GM12878 (cell line): ENCODE results near the gene KRT4. TPM values are rescaled to one million over a fixed set of nuclear protein-coding genes. Genes with fewer than 3 reads are reported as not detected.

Experiments used
- ATAC-seq: fragments of 200-7000 bp; cut with Tn5 transposase; 3 replicates; pipeline ENCODE4 v1.9.1; 2020; ENCODE audit warnings: mild to moderate bottlenecking, moderate library complexity
- BruUV-seq: library from RNA; stranded (reverse); fragments of 400-500 nt; replicated peaks from 2 replicates; lab custom pipeline; 2021; lab: Mats Ljungman, UMichigan
- CTCF ChIA-PET: fragments of 300-600 bp; sonication (Branson Sonifier 250); formaldehyde crosslinking; extraction: SDS; loops from one replicate; lab custom pipeline; 2021; ENCODE audit warnings: inconsistent platforms; lab: Yijun Ruan, JAX
- POLR2A ChIA-PET: fragments of 350-600 bp; formaldehyde crosslinking; extraction: SDS; loops from one replicate; lab custom pipeline; 2021; ENCODE audit warnings: inconsistent platforms; lab: Charles Lee
- RAD21 ChIA-PET: fragments of 300-600 bp; sonication (Branson Sonifier 250); formaldehyde crosslinking; loops from one replicate; lab custom pipeline; 2023; ENCODE audit warnings: antibody characterized with exemption; ENCODE audit not compliant: unreplicated experiment; lab: Charles Lee
- SMC1A ChIA-PET: fragments of 300-600 bp; sonication (Branson Sonifier 250); formaldehyde crosslinking; loops from one replicate; lab custom pipeline; 2023; ENCODE audit not compliant: unreplicated experiment, uncharacterized antibody; lab: Charles Lee
- DNase-seq: peaks from one replicate; pipeline ENCODE4 v3.0.0-alpha.2; 2011; ENCODE audit warnings: low read depth, low spot score
- FAIRE-seq: peaks from 3 replicates; lab custom pipeline; 2011; peaks lifted over from hg19 to GRCh38; lab: Jason Lieb, UNC
- H2AFZ ChIP-seq: 2 replicates; pipeline ENCODE4 v1.6.0; 2011; ENCODE audit warnings: low read depth, low read length, control low read depth; ENCODE audit not compliant: control insufficient read depth
- H3K27ac ChIP-seq: 2 replicates; pipeline ENCODE4 v1.5.1; 2011; ENCODE audit warnings: control low read depth; ENCODE audit not compliant: control insufficient read depth, insufficient read depth
- H3K27me3 ChIP-seq, 2 experiments: replicated peaks in 1 of 2; 2 replicates each; pipeline versions ENCODE4 v1.6.0 to v1.6.1; 2011; ENCODE audit warnings: low read length in 1 of 2; ENCODE audit not compliant: control insufficient read depth in 2 of 2, insufficient read depth in 2 of 2
- H3K36me3 ChIP-seq, 2 experiments: 2 replicates each; pipeline ENCODE4 v1.5.1; 2011; ENCODE audit warnings: low read length in 1 of 2; ENCODE audit not compliant: control insufficient read depth in 2 of 2, insufficient read depth in 2 of 2
- H3K4me1 ChIP-seq: 2 replicates; pipeline ENCODE4 v1.6.1; 2011; ENCODE audit warnings: mild to moderate bottlenecking, low read length, moderate library complexity, mixed read lengths; ENCODE audit not compliant: control insufficient read depth, insufficient read depth
- H3K4me2 ChIP-seq: 2 replicates; pipeline ENCODE4 v1.6.0; 2011; ENCODE audit warnings: control low read depth; ENCODE audit not compliant: control insufficient read depth, insufficient read depth
- H3K4me3 ChIP-seq: fragments of 200-600 bp; sonication (generic); 2 replicates; pipeline ENCODE4 v1.5.1; 2016
- H3K79me2 ChIP-seq: 2 replicates; pipeline ENCODE4 v1.6.0; 2011; ENCODE audit warnings: low read length; ENCODE audit not compliant: control insufficient read depth, insufficient read depth
- H3K9ac ChIP-seq: 2 replicates; pipeline ENCODE4 v1.8.0; 2011; ENCODE audit warnings: low read length, control low read depth, mixed read lengths; ENCODE audit not compliant: control insufficient read depth, insufficient read depth
- H3K9me3 ChIP-seq: replicated peaks from 3 replicates; pipeline ENCODE4 v1.5.1; 2011; ENCODE audit warnings: mild to moderate bottlenecking, low read length; ENCODE audit not compliant: control insufficient read depth, insufficient read depth
- H4K20me1 ChIP-seq: 2 replicates; pipeline ENCODE4 v1.6.0; 2011; ENCODE audit not compliant: control insufficient read depth, insufficient read depth
- ATF7 ChIP-seq: fragments of 450-650 bp; IDR thresholded peaks from 2 replicates; pipeline ENCODE4 v1.6.1; 2016; ENCODE audit warnings: low read depth, mild to moderate bottlenecking
- BHLHE40 ChIP-seq, 2 experiments: fragments of 450-650 bp in 1 of 2; IDR thresholded peaks; 2 replicates each; pipeline ENCODE4 v1.6.1; 2011 to 2017; ENCODE audit warnings: low read depth in 2 of 2, borderline replicate concordance in 1 of 2, improper control_type of control experiment in 1 of 2, low read length in 1 of 2, mild to moderate bottlenecking in 1 of 2
- FOXM1 ChIP-seq: IDR thresholded peaks from 2 replicates; pipeline ENCODE4 v1.6.1; 2012; ENCODE audit warnings: low read depth, mild to moderate bottlenecking, inconsistent platforms, low read length, moderate library complexity
- HDAC6 ChIP-seq: fragments of 200-600 bp; sonication (generic); IDR thresholded peaks from one replicate; pipeline ENCODE4 v1.8.0; 2017; ENCODE audit warnings: antibody characterized with exemption; ENCODE audit not compliant: unreplicated experiment
- JUNB ChIP-seq: IDR thresholded peaks from 2 replicates; pipeline ENCODE4 v1.6.1; 2016; ENCODE audit warnings: antibody characterized with exemption, mild to moderate bottlenecking
- LARP7 ChIP-seq: fragments of 450-650 bp; IDR thresholded peaks from 2 replicates; pipeline ENCODE4 v1.6.1; 2017; ENCODE audit warnings: mild to moderate bottlenecking
- MYC ChIP-seq: IDR thresholded peaks from 2 replicates; pipeline ENCODE4 v1.6.1; 2011; ENCODE audit warnings: mild to moderate bottlenecking, low read length, moderate library complexity, inconsistent platforms; ENCODE audit not compliant: insufficient read depth, insufficient replicate concordance, insufficient read length, severe bottlenecking
- PAX5 ChIP-seq: IDR thresholded peaks from 2 replicates; pipeline ENCODE4 v1.6.1; 2011; ENCODE audit warnings: low read depth, low read length, borderline replicate concordance
- POU2F2 ChIP-seq: IDR thresholded peaks from 3 replicates; pipeline ENCODE4 v1.6.1; 2011; ENCODE audit warnings: low read depth, mild to moderate bottlenecking, low read length, borderline replicate concordance
- RAD21 ChIP-seq: IDR thresholded peaks from 2 replicates; pipeline ENCODE4 v1.6.1; 2011; ENCODE audit warnings: mild to moderate bottlenecking, low read depth, low read length, moderate library complexity; ENCODE audit not compliant: insufficient read depth
- SMARCA5 ChIP-seq: fragments of 450-650 bp; IDR thresholded peaks from 2 replicates; pipeline ENCODE4 v1.6.1; 2017; ENCODE audit warnings: mild to moderate bottlenecking
- SUPT20H ChIP-seq: IDR thresholded peaks from 2 replicates; pipeline ENCODE4 v1.6.1; 2011; ENCODE audit warnings: low read depth, mild to moderate bottlenecking, low read length, moderate library complexity, borderline replicate concordance; ENCODE audit not compliant: control insufficient read depth
- TCF12 ChIP-seq: IDR thresholded peaks from 2 replicates; pipeline ENCODE4 v1.6.1; 2011; ENCODE audit warnings: low read depth, mild to moderate bottlenecking, low read length
- TCF3 ChIP-seq: IDR thresholded peaks from 2 replicates; pipeline ENCODE4 v1.6.1; 2012; ENCODE audit warnings: low read depth, mild to moderate bottlenecking, low read length, borderline replicate concordance; ENCODE audit not compliant: insufficient read depth
- TCF7 ChIP-seq: IDR thresholded peaks from 2 replicates; pipeline ENCODE4 v1.6.1; 2014; ENCODE audit warnings: antibody characterized with exemption, borderline replicate concordance
- YBX1 ChIP-seq: fragments of 450-650 bp; IDR thresholded peaks from 2 replicates; pipeline ENCODE4 v1.6.1; 2016; ENCODE audit warnings: antibody characterized with exemption
- ZSCAN29 ChIP-seq: fragments of 450-650 bp; IDR thresholded peaks from 2 replicates; pipeline ENCODE4 v1.6.1; 2017; ENCODE audit warnings: mild to moderate bottlenecking, moderate library complexity
- WGBS: methylation state at CpG from one replicate; pipeline ENCODE4 v1.1.6; 2016; ENCODE audit warnings: low lambda C conversion rate; ENCODE audit not compliant: insufficient replicate concordance, insufficient coverage; ENCODE audit errors: missing lambda C conversion rate; 5-methylcytosine and 5-hydroxymethylcytosine counted together
- in situ Hi-C: fragments of 300-500 bp; cut with MboI; formaldehyde crosslinking; loops from 9 replicates; pipeline ENCODE4 v1.14.3; 2018; ENCODE audit warnings: mixed read lengths
- intact Hi-C: fragments of 100-400 bp; cut with micrococcal nuclease; formaldehyde crosslinking; loops from one replicate; pipeline ENCODE4 v1.14.2; 2022; ENCODE audit not compliant: unreplicated experiment
- polyA plus RNA-seq, 11 experiments: library from polyadenylated mRNA; depleted of rRNA in 4 of 11; unstranded in 6 of 11; stranded (reverse) in 5 of 11; fragments of >200 nt; fragmentation: Nextera tagmentation in 4 of 11; fragmentation: Illumina TruSeq in 1 of 11; extraction: Ambion mirVana in 4 of 11; extraction: Trizol in 1 of 11; gene quantifications; 1 replicate in 1 of 11; 2 replicates in 10 of 11; pipeline versions ENCODE4 v1.2.1 to v1.2.3, GENCODE V29; 2011 to 2016; ENCODE audit warnings: inconsistent platforms in 2 of 11, missing spikeins in 2 of 11, low read depth in 1 of 11
- total RNA-seq, 4 experiments: library from RNA; depleted of rRNA in 3 of 4; stranded (reverse); fragments of >200 nt in 3 of 4; fragmentation: Illumina TruSeq in 1 of 4; extraction: Trizol in 1 of 4; gene quantifications; 2 replicates each; pipeline versions ENCODE4 v1.2.1 to v1.2.3, GENCODE V29; 2013 to 2021
- TF ChIP-seq, protein P1 (sequence below): fragments of 450-650 bp; IDR thresholded peaks from 2 replicates; pipeline ENCODE4 v1.6.1; 2017; ENCODE audit warnings: antibody characterized with exemption, mild to moderate bottlenecking, moderate library complexity
- TF ChIP-seq, protein P2 (sequence below): fragments of 450-650 bp; conservative IDR thresholded peaks from 2 replicates; pipeline ENCODE4 v1.6.1; 2017; ENCODE audit warnings: mild to moderate bottlenecking, moderate library complexity

Gene KRT4
- total and polyA plus RNA-seq, 10 of the 15 experiments (the other 5 are each of a cell fraction or from before 2014, with no cell fraction given) = not detected

DNA sequence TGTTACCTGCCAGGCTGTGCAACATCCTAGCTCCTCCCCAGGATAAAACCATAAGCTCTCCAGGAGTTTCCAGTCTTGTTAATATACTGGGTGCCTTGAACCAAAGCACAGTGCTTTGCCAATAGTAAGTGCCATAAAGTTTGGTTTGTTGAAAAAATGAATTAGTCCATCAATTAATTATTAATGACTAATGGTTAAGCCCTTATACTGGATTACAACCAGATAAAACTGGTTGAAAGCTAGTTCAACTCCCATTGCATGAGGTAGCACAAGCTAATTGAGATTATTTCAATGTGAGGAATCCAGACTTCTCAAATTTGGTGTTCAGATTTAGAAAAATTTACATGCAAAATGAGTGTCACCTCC, 16.4 kb downstream of the KRT4 start (continued):
- TF ChIP-seq BHLHE40 (IDR thresholded peaks at IDR 0.05; ENCODE audit: borderline replicate concordance in 1 of 2, low read depth in 2 of 2, low read length in 1 of 2) (no peak), LARP7 (no peak)
- TF ChIP-seq, all 136 proteins: peak for 0

DNA sequence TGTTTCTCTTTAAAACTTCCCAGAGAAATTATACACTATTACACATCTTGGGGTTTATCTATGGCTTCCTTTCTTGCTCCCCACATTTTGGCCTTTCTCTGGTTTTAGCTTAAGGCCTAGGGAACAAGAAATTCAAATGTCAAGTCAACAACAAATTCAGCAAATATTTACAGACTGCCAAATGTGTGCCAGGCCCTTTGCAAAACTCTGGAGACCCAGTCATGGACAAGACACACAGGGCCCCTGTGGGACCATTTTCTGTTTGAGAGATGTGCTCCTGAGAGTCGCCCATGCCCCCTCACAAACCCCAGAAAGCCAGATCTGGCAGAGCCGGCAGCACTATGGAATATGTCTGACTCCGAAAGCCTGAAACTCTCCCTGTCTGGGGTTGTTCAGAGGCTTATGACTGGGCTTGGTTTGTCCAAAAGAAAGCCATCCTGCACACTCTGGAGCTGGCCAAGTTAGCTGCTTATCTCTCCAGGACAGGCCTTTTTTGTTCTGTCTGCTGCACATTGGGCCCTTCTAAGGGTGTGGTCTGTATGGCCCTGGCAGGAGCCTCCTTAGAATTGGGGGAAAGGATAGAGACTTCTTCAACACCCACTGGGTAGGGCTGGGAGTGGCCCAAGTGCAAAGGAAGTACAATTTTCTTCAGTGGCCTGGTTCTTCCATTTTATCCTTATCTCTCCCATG, 16.9 kb downstream of the KRT4 start:
- no peak overlapping the region for H2AFZ ChIP-seq
- peaks cover 0 to under 1% of the 10 kb centered on the region in 2 experiments; a peak in 1 of 4 replicates for H3K27me3 ChIP-seq
- no peak for DNase-seq
- no TSS peak for BruUV-seq
- in situ Hi-C loops = no loop called here
- no peak for ATAC-seq
- H3K4me1 ChIP-seq = no peaks in the 10 kb centered on the region
- no peaks in the 10 kb centered on the region for H3K36me3 ChIP-seq
- no peak for FAIRE-seq
- no peak overlapping the region for H3K9ac ChIP-seq
- no peaks in the 10 kb centered on the region for H3K79me2 ChIP-seq
- SMC1A ChIA-PET = no interaction called here
- no peak overlapping the region for H3K4me3 ChIP-seq
- RAD21 ChIA-PET = no interaction called here
- intact Hi-C loops = no loop called here
- H3K4me2 ChIP-seq = no peak overlapping the region
- WGBS = 43% methylated on average over 3 of the region's 3 CpGs
- POLR2A ChIA-PET = interaction anchor here (0.6 kb wide), 1 partner anchor 8 kb away, joined by 3 read pairs; no protein-coding TSS in a partner anchor
- H4K20me1 ChIP-seq = no peaks in the 10 kb centered on the region
- no peaks in the 10 kb centered on the region for H3K9me3 ChIP-seq
- TF ChIP-seq, protein P1, sequence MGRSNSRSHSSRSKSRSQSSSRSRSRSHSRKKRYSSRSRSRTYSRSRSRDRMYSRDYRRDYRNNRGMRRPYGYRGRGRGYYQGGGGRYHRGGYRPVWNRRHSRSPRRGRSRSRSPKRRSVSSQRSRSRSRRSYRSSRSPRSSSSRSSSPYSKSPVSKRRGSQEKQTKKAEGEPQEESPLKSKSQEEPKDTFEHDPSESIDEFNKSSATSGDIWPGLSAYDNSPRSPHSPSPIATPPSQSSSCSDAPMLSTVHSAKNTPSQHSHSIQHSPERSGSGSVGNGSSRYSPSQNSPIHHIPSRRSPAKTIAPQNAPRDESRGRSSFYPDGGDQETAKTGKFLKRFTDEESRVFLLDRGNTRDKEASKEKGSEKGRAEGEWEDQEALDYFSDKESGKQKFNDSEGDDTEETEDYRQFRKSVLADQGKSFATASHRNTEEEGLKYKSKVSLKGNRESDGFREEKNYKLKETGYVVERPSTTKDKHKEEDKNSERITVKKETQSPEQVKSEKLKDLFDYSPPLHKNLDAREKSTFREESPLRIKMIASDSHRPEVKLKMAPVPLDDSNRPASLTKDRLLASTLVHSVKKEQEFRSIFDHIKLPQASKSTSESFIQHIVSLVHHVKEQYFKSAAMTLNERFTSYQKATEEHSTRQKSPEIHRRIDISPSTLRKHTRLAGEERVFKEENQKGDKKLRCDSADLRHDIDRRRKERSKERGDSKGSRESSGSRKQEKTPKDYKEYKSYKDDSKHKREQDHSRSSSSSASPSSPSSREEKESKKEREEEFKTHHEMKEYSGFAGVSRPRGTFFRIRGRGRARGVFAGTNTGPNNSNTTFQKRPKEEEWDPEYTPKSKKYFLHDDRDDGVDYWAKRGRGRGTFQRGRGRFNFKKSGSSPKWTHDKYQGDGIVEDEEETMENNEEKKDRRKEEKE = no peak
- TF ChIP-seq TCF3 (no peak), MYC (no peak), RAD21 (no peak), SMARCA5 (no peak), ATF7 (no peak), PAX5 (no peak), BHLHE40 (IDR thresholded peaks at IDR 0.05; ENCODE audit: borderline replicate concordance in 1 of 2, low read depth in 2 of 2, low read length in 1 of 2) (no peak), POU2F2 (no peak), TCF12 (no peak), SUPT20H (no peak), YBX1 (no peak), TCF7 (no peak), HDAC6 (no peak), ZSCAN29 (no peak), JUNB (no peak), FOXM1 (no peak)
- TF ChIP-seq, protein P2, sequence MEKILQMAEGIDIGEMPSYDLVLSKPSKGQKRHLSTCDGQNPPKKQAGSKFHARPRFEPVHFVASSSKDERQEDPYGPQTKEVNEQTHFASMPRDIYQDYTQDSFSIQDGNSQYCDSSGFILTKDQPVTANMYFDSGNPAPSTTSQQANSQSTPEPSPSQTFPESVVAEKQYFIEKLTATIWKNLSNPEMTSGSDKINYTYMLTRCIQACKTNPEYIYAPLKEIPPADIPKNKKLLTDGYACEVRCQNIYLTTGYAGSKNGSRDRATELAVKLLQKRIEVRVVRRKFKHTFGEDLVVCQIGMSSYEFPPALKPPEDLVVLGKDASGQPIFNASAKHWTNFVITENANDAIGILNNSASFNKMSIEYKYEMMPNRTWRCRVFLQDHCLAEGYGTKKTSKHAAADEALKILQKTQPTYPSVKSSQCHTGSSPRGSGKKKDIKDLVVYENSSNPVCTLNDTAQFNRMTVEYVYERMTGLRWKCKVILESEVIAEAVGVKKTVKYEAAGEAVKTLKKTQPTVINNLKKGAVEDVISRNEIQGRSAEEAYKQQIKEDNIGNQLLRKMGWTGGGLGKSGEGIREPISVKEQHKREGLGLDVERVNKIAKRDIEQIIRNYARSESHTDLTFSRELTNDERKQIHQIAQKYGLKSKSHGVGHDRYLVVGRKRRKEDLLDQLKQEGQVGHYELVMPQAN = no peak
- H3K27ac ChIP-seq = no peak overlapping the region
- CTCF ChIA-PET = no interaction called here
